GM12891 (cell line): ENCODE data around the gene SERPINB13.

Source experiments
- PAX5 ChIP-seq: IDR thresholded peaks from 2 replicates; pipeline ENCODE4 v1.6.1; 2011; ENCODE audit warnings: low read length, moderate library complexity, mild to moderate bottlenecking; ENCODE audit not compliant: insufficient read depth, severe bottlenecking
- POLR2A ChIP-seq: IDR thresholded peaks from 2 replicates; pipeline ENCODE4 v1.6.1; 2011; ENCODE audit warnings: low read depth, low read length, control low read depth
- TAF1 ChIP-seq: IDR thresholded peaks from 2 replicates; pipeline ENCODE4 v1.6.1; 2011; ENCODE audit warnings: low read depth, low read length, control low read depth

GRCh38 chr18:63627819-63628218, 40.7 kb downstream of the SERPINB13 start:
- TF ChIP-seq PAX5 (no peak), POLR2A (no peak), TAF1 (no peak)
